Activated T-helper 1 cell treated with anti-CD3 and anti-CD28 coated beads, Interleukin-12 subunit alpha, Interleukin-12 subunit beta, Interleukin-2, Interleukin-4 antibody, amounts not matched to agents 30 ng/mL and 10 ng/mL and 1 ng/mL, durations not matched to agents 14 hours and 24 hours and 36 hours (primary cell): ENCODE data around the gene PAGR1. TPM values are rescaled to one million over a fixed set of nuclear protein-coding genes. Genes with fewer than 3 reads are reported as not detected.
"Not testable (repeated sequence)": the region's sequence is repeated elsewhere in the genome, so short reads cannot be mapped to it uniquely, and the experiment has no call there.

Experiments
- DNase-seq: peaks from one replicate; pipeline ENCODE4 v3.0.0; 2021; ENCODE audit warnings: low spot score
- H3K27ac Mint-ChIP-seq: one replicate; pipeline ENCODE4 v1.8.0; 2021; ENCODE audit warnings: mild to moderate bottlenecking, mixed read lengths
- H3K27me3 Mint-ChIP-seq: one replicate; pipeline ENCODE4 v1.8.0; 2022; ENCODE audit warnings: mild to moderate bottlenecking, moderate library complexity, mixed read lengths; ENCODE audit not compliant: insufficient read depth
- H3K36me3 Mint-ChIP-seq: one replicate; pipeline ENCODE4 v1.8.0; 2021; ENCODE audit warnings: low read depth, mixed read lengths
- H3K4me1 Mint-ChIP-seq: one replicate; pipeline ENCODE4 v1.8.0; 2021; ENCODE audit warnings: low read depth, mixed read lengths
- H3K4me3 Mint-ChIP-seq: one replicate; pipeline ENCODE4 v1.8.0; 2021; ENCODE audit warnings: mild to moderate bottlenecking, moderate library complexity, mixed read lengths
- H3K9me3 Mint-ChIP-seq: one replicate; pipeline ENCODE4 v1.8.0; 2021; ENCODE audit warnings: mixed read lengths
- intact Hi-C: fragments of 100-400 bp; cut with micrococcal nuclease; formaldehyde crosslinking; loops from one replicate; pipeline ENCODE4 v1.15.1; 2024
- total RNA-seq: library from RNA; stranded (reverse); gene quantifications from 2 replicates; pipeline ENCODE4 v1.2.3, GENCODE V29; 2022

Gene PAGR1
- total RNA-seq, 1 donor from 2014 or later, result 29.2 TPM

DNA sequence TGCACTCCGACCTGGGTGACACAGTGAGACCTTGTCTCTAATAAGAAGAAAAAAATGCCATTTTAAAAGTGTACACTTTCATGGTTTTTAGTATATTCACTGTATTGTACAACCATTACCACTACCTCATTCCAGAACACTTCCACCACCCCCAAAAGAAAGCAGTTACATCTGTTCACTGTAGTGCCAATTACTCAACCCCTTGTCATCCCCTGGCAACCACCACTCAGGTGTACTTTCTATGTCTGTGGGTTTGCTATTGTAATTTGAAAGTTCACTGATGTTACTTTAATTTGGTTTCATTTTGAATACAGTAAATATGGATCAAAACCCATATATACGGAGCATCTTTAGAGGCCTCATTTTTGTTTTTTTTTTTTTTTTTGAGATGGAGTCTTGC lies 31.8 kb upstream of the PAGR1 start:
- H3K4me1 Mint-ChIP-seq, result peaks cover 21% of the 10 kb centered on the region
- H3K27ac Mint-ChIP-seq, result peak overlapping the region; percentile 16
- H3K27me3 Mint-ChIP-seq, result peaks cover 5% of the 10 kb centered on the region
- H3K4me3 Mint-ChIP-seq, result no peak overlapping the region
- DNase-seq, result no peak
- peaks cover 1% of the 10 kb centered on the region for H3K36me3 Mint-ChIP-seq
- no peaks in the 10 kb centered on the region for H3K9me3 Mint-ChIP-seq
- intact Hi-C loops, result loop anchor here (2.0 kb wide), 1 partner anchor 39 kb away; the partner anchor contains the start of gene C16orf54

DNA sequence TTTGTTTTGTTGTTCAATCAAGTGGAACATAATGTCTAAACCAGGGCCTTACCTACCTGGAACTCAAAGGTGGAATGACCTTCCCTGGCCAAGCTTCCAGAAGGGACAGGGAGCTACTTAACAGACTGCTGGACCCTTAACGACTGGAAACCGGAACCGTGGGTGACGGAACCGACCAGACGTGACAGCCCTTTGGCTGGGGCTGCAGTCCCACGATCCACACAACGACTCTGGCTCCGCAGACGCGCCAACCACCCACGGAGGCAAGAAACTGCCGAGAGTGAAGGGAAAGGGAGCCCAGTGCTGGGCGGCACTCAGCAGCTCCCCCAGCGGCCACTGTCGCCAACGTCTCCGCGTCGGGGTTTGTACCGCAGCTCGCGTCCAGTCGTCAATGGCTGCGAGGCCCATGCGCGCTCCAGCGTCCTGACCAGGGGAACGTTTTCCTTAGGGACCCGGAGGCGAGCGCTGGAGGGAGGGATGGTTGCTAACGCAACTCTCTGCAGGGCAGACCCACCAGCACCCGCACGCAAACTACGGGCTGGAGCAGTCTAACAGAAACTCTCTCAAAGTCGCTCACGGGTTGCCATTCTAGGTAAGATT lies 31.0 kb upstream of the PAGR1 start:
- H3K9me3 Mint-ChIP-seq, result no peaks in the 10 kb centered on the region
- intact Hi-C loops, result loop anchor here (1.0 to 2.0 kb wide), 2 partner anchors 40 to 53 kb away; partner anchors contain the start of gene C16orf54
- peaks cover 24% of the 10 kb centered on the region for H3K4me1 Mint-ChIP-seq
- H3K27ac Mint-ChIP-seq, result no peak overlapping the region
- peak; percentile 69 for DNase-seq
- peak overlapping the region; percentile 28 for H3K4me3 Mint-ChIP-seq
- peaks cover 1% of the 10 kb centered on the region for H3K36me3 Mint-ChIP-seq
- H3K27me3 Mint-ChIP-seq, result peaks cover 5% of the 10 kb centered on the region

DNA sequence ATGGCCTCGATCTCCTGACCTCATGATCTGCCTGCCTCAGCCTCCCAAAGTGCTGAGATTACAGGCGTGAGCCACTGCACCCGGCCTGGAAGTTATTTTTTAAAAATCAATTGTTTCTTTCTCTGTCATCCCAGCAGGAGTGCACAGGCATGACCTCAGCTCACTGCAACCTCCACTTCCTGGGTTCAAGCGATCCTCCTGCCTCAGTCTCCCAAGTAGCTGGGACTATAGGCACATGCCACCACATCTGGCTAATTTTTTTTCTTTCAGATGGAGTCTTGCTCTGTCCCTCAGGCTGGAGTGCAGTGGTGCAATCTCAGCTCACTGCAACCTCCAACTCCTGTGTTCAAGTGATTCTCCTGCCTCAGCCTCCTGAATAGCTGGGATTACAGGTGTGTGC lies 28.8 kb upstream of the PAGR1 start:
- H3K27me3 Mint-ChIP-seq, H3K4me3 Mint-ChIP-seq, intact Hi-C loops, H3K27ac Mint-ChIP-seq, H3K36me3 Mint-ChIP-seq, DNase-seq, H3K9me3 Mint-ChIP-seq: not testable (repeated sequence)
- H3K4me1 Mint-ChIP-seq, result peaks cover 36% of the 10 kb centered on the region

DNA sequence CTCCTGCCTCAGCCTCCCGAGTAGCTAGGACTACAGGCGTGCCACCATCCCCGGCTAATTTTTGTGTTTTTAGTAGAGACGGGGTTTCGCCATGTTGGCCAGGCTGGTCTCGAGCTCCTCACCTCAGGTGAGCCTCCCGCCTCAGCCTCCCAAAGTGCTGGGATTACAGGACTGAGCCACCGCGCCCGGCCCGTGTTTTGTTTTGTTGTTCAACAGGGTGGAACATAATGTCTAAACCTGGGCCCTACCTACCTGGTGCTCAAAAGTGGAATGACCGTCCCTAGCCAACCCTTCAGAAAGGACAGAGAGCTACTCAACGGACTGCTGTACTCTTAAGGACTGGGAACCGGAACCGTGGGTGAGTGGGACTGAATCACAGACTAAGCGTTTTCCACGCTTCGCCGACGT lies 26.2 kb upstream of the PAGR1 start:
- Mint-ChIP-seq H3K36me3 (peaks cover 21% of the 10 kb centered on the region), H3K27ac (peak overlapping the region; percentile 97), H3K9me3 (no peaks in the 10 kb centered on the region), H3K4me1 (peaks cover 46% of the 10 kb centered on the region), H3K27me3 (no peaks in the 10 kb centered on the region), H3K4me3 (peak overlapping the region; percentile 99)
- intact Hi-C loops, result loop anchor here (1.0 to 5.0 kb wide), 10 partner anchors 16 to 967 kb away; partner anchors contain the start of genes ATXN2L, CDIPT, INO80E and KCTD13
- no peak for DNase-seq

DNA sequence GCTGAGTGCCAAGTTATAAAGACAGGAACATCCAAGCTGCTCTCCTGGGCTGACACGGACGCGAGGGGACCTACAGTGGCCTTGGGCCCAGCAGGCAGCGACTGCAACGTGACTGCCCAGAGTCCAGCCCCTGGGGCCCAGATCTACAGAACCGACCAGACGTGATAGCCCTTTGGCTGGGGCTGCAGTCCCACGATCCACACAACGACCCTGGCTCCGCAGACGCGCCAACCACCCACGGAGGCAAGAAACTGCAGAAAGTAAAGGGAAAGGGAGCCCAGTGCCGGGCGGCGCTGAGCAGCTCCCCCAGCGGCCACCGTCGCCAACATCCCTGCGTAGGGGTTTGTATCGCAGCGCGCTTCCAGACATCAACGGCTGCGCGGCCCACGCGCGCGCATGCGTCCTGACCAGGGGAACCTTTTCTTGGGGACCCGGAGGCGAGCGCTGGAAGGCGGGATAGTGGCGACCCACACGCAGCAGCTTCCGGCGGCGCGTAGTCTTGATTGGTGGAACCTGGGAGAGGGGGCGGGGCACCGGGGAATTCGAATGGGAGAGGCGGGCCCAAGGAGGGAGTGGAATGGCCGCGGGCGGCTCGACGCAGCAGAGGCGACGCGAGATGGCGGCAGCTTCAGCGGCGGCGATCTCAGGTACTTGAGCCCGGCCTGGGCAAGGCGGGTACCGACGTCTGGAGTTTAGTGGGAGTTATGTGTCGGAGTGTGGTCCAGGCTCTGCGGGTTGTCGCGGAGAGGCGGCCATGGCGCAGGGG lies 25.6 kb upstream of the PAGR1 start, which contains the start of gene KIF22:
Gene KIF22 (plus strand): TSS at position 569 of the 766 bp plus-strand sequence. CDS start 9 bp downstream, at position 578.
- Mint-ChIP-seq H3K9me3 (no peaks in the 10 kb centered on the region), H3K27me3 (no peaks in the 10 kb centered on the region), H3K4me3 (peak within 1 kb of the TSS; percentile 99), H3K4me1 (peaks cover 45% of the 10 kb centered on the region), H3K36me3 (peaks cover 23% of the 10 kb centered on the region), H3K27ac (peak within 1 kb of the TSS; percentile 97)
- intact Hi-C loops, result loop anchor here (1.0 to 5.0 kb wide), 10 partner anchors 15 to 968 kb away; partner anchors contain the start of genes ATXN2L, CDIPT, INO80E and KCTD13
- DNase-seq, result peak; percentile 100

DNA sequence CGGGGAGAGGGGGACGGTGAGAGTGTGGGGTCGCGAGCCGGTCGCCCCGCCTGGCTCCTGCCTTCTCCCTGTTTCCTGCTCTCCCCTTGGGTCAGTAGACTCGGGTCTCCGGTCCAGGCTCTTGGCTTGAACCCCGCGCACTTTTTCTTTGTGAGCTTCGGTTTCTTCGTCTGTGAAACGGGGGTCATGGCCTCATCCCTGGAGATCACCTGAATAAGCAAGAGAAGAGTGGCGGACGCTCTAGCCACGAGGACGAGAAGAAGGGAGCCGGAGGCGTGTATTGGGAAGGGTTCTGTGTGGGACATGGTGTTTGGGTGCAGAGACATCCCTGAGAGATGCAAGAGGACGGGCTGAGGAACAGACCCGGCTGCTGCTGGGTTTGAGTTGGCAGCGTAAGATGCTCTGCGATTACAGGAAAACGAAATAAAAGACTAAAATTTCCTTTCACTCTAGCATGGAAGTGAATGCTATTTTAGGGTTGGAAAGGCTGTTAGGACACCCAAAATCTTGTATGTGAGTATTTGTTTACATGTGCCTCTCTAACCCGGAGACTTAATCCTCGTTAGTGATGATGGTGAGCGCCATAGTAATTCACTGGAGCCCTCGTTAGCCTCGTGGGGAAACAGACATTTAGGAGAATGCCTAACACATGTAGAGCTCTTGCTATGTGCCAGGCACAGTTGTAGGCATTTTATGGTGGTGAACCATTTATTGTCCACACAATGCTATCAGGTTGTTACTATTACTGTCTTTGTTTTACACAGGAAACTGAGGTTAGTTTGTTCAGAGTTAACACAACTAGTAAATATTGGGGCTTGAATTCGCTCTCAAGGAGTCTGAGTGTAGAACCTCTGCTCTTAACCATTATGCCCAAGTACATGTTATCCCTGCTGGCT lies 24.8 kb upstream of the PAGR1 start:
- peak overlapping the region; percentile 99 for H3K4me3 Mint-ChIP-seq
- intact Hi-C loops, result loop anchor here (1.0 to 5.0 kb wide), 10 partner anchors 14 to 969 kb away; partner anchors contain the start of genes ATXN2L, CDIPT, INO80E and KCTD13
- peak overlapping the region; percentile 97 for H3K27ac Mint-ChIP-seq
- H3K9me3 Mint-ChIP-seq, result no peaks in the 10 kb centered on the region
- no peaks in the 10 kb centered on the region for H3K27me3 Mint-ChIP-seq
- peaks cover 41% of the 10 kb centered on the region for H3K4me1 Mint-ChIP-seq
- H3K36me3 Mint-ChIP-seq, result peaks cover 24% of the 10 kb centered on the region
- no peak for DNase-seq

DNA sequence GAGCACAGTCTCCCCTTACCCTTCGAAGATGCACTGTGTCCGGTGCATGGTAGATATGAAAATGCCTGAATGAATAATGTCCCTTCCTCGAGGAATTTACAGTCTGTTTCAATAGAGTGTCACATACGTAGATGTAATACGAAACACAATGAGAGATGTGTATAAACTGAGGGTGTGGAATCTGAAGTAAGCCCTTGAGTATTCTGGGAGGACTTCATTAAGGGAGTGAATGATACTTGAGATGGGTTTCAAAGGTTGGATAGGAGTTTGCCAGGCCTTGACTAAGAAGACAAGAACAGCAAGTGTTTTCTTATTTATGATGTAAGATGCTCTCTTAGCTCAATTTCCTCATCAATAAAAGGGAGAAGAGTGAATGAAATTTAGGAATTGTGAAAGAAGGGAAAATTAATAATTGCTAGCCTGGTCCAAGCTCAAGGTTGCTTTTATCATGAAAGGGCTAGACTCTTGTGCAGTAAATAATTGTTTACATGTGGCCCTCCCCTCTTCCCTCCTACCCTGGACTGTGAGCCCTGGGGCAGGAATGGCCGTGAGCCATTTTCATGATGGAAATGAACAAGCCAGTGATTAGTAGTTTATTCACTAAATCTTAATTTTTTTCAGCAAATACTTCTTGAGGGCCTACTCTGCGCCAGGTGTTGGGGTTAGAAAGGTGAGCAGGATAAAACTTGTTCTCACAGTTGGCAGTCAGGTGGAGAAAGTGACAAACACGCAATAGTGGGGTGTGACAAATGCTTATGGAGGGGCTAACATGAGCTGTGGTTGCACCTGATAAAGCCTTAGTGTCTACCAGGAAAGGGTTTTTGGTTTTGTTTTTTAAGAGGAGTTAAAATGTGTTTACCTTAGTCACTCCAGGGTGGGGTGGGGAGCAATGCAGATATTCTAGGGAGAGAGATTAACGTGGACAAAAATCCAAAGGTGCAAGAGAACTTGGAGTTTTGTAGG lies 23.8 kb upstream of the PAGR1 start:
- Mint-ChIP-seq H3K4me1 (peaks cover 41% of the 10 kb centered on the region), H3K36me3 (peaks cover 30% of the 10 kb centered on the region), H3K4me3 (peak overlapping the region; percentile 99), H3K27ac (peak overlapping the region; percentile 97), H3K9me3 (no peaks in the 10 kb centered on the region), H3K27me3 (no peaks in the 10 kb centered on the region)
- intact Hi-C loops, result loop anchor here (2.0 to 5.0 kb wide), 3 partner anchors 53 to 970 kb away; partner anchors contain the start of gene ATXN2L
- no peak for DNase-seq

DNA sequence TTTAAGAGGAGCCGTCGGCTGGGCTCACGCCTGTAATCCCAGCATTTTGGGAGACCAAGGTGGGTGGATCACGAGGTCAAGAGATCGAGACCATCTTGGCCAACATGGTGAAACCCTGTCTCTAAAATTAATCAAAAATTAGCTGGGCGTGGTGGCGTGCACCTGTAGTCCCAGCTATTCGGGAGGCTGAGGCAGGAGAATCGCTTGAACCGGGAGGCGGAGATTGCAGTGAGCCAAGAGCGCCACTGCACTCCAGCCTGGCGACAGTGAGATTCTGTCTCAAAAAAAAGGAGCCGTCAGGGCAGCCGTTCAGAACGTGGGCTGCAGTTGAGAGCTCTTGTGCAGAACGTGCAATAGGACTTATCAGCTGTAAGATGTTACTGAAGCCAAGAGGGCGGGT lies 22.8 kb upstream of the PAGR1 start:
- H3K27me3 Mint-ChIP-seq, H3K9me3 Mint-ChIP-seq, DNase-seq: not testable (repeated sequence)
- peak overlapping the region; percentile 49 for H3K27ac Mint-ChIP-seq
- H3K4me3 Mint-ChIP-seq, result peak overlapping the region; percentile 99
- intact Hi-C loops, result loop anchor here (5.0 kb wide), 1 partner anchor 971 kb away; the partner anchor contains the start of gene ATXN2L
- peaks cover 38% of the 10 kb centered on the region for H3K36me3 Mint-ChIP-seq
- peaks cover 41% of the 10 kb centered on the region for H3K4me1 Mint-ChIP-seq

DNA sequence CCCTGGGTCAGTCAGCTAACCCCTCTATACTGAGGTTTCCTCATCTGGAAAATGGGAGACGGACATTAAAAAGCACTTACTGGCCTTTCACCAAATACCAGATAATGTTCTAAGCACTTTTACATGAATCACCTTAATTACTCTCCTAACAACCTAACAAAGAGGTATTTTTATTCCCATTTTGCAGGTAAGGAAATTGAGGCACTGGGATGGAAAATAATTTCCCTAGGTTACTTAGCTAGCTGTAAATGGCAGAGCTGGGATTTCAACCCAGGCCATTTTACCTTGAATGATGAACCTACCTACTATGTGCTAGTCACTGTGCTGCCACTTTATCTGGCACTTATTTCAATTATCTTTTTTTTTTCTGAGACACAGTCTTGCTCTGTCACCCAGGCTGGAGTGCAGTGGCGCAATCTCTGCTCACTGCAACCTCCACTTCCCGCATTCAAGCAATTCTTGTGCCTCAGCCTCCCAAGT lies 21.7 kb upstream of the PAGR1 start:
- intact Hi-C loops, result loop anchor here (5.0 kb wide), 1 partner anchor 972 kb away; the partner anchor contains the start of gene ATXN2L
- Mint-ChIP-seq H3K4me1 (peaks cover 41% of the 10 kb centered on the region), H3K9me3 (no peaks in the 10 kb centered on the region)

DNA sequence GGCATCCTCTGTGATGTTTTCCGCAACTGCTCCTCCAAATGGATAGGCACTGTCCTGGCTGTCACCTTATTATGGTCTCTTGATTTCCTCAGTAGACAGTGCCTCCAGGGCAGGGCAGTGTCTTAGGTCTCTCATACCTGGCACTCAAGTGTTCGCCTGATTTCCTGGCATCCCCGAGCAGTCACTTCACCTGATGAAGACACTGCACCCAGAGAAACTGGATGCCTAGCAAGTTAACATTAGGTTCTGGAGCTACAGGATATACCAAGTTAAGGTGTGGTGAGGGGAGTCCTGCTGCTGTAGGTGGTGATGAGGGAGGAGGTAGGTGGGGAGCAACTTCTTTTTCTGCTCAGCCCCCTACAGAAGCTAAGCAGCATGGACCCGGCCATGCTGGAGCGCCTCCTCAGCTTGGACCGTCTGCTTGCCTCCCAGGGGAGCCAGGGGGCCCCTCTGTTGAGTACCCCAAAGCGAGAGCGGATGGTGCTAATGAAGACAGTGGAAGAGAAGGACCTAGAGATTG lies 13.5 kb upstream of the PAGR1 start:
- H3K4me1 Mint-ChIP-seq, result peaks cover 26% of the 10 kb centered on the region
- no peaks in the 10 kb centered on the region for H3K9me3 Mint-ChIP-seq
- H3K27me3 Mint-ChIP-seq, result no peaks in the 10 kb centered on the region
- peak overlapping the region; percentile 53 for H3K27ac Mint-ChIP-seq
- intact Hi-C loops, result no loop called here
- DNase-seq, result no peak
- peaks cover 51% of the 10 kb centered on the region for H3K36me3 Mint-ChIP-seq
- H3K4me3 Mint-ChIP-seq, result peak overlapping the region; percentile 63

More for the DNA sequence above, 21.7 kb upstream of the PAGR1 start:
- no peak for DNase-seq
- Mint-ChIP-seq H3K27me3 (no peaks in the 10 kb centered on the region), H3K36me3 (peaks cover 49% of the 10 kb centered on the region), H3K4me3 (no peak overlapping the region), H3K27ac (peak overlapping the region; percentile 13)

DNA sequence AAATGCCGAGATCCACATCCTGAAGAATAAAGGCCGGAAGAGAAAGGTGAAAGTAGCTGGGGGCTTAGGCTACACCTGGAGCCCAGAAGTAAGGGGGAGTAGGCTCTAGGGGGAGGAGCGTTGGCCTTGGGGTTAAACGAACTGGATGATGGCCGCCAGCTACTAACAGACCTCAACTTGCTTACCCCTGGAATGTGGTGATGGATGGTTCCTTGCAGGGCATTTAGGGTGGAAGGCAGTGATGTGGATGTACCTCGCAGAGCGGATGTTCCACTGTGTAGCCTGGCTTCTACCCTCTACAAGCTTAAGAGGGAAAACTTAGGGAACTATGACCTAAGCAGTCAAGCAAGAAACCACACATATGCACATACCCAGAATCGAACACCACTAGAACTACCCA lies 11.9 kb upstream of the PAGR1 start:
- H3K36me3 Mint-ChIP-seq, result peaks cover 47% of the 10 kb centered on the region
- H3K4me1 Mint-ChIP-seq, result peaks cover 37% of the 10 kb centered on the region
- no peak for DNase-seq
- H3K27me3 Mint-ChIP-seq, result no peaks in the 10 kb centered on the region
- H3K9me3 Mint-ChIP-seq, result no peaks in the 10 kb centered on the region
- H3K4me3 Mint-ChIP-seq, result peak overlapping the region; percentile 100
- H3K27ac Mint-ChIP-seq, result peak overlapping the region; percentile 94
- intact Hi-C loops, result loop anchor here (2.0 kb wide), 1 partner anchor 17 kb away; the partner anchor contains the start of gene MVP
